HG03469 (cell line): ENCODE results near the gene AKR1C3.
"Not testable (repeated sequence)": the region's sequence is repeated elsewhere in the genome, so short reads cannot be mapped to it uniquely, and the experiment has no call there.

Experiments
- ATAC-seq: cut with Tn5 transposase; IDR thresholded peaks from one replicate; pipeline ENCODE4 v1.9.1; 2021; ENCODE audit warnings: mild to moderate bottlenecking, moderate library complexity, moderate number of reproducible peaks; ENCODE audit not compliant: unreplicated experiment

The AKR1C3 gene

GRCh38 chr10:5135581-5135980, 41.4 kb downstream of the AKR1C3 start:
- no peak for ATAC-seq

GRCh38 chr10:5136468-5137087, 42.4 kb downstream of the AKR1C3 start:
- ATAC-seq: no peak

GRCh38 chr10:5137699-5138098, 43.5 kb downstream of the AKR1C3 start:
- not testable (repeated sequence) for ATAC-seq

- ATAC-seq: no peak
Measured at GRCh38 chr10:5142199-5142598, 48.0 kb downstream of the AKR1C3 start.

GRCh38 chr10:5143137-5143536, 48.9 kb downstream of the AKR1C3 start:
- ATAC-seq: no peak

GRCh38 chr10:5146920-5147254, 52.7 kb downstream of the AKR1C3 start:
- no peak for ATAC-seq

GRCh38 chr10:5147255-5147980, 53.2 kb downstream of the AKR1C3 start:
- no peak for ATAC-seq

- ATAC-seq: no peak
Measured at GRCh38 chr10:5147981-5148677, 53.9 kb downstream of the AKR1C3 start.

GRCh38 chr10:5148678-5149032, 54.4 kb downstream of the AKR1C3 start:
- no peak for ATAC-seq

- no peak for ATAC-seq
Measured at GRCh38 chr10:5151076-5151475, 56.9 kb downstream of the AKR1C3 start.

GRCh38 chr10:5155951-5156350, 61.7 kb downstream of the AKR1C3 start:
- ATAC-seq: no peak
